Measurements from ENCODE around the gene CCNDBP1. TPM values are rescaled to one million over a fixed set of nuclear protein-coding genes. Genes with fewer than 3 reads are reported as not detected.
A peak's percentile ranks its signal among the peaks of the same experiment; 100 is the strongest.

The CCNDBP1 gene, protein sequence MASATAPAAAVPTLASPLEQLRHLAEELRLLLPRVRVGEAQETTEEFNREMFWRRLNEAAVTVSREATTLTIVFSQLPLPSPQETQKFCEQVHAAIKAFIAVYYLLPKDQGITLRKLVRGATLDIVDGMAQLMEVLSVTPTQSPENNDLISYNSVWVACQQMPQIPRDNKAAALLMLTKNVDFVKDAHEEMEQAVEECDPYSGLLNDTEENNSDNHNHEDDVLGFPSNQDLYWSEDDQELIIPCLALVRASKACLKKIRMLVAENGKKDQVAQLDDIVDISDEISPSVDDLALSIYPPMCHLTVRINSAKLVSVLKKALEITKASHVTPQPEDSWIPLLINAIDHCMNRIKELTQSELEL
- polyA plus RNA-seq (2011; rRNA removed) (44.1 and 44.8 TPM in 2 replicates), polyA plus RNA-seq (2017; fragmentation: RNase III; extraction: RNeasy Plus Mini Kit Qiagen cat#74134 plus additional on column Dnase treatment) (23.3 to 27.9 TPM (median 24.3 TPM) in 3 replicates), polyA minus RNA-seq (2011; rRNA and poly(A)+ RNA removed) (18.1 and 18.6 TPM in 2 replicates)
- 22.4 and 28.6 TPM in 2 replicates for polyA plus RNA-seq (2012; cell fraction: cytosol; rRNA removed)
- 23.8 and 27.2 TPM in 2 replicates for polyA plus RNA-seq (2012; cell fraction: nucleus; rRNA removed)

- FAIRE-seq = no peak
These were observed at the start of gene CCNDBP1 for GRCh38 chr15:43185157-43186002. Gene CCNDBP1, plus strand, starts transcription at chr15:43185403. Its CDS starts 96 bp downstream, at chr15:43185499.

More at GRCh38 chr15:43185157-43186002, at the start of gene CCNDBP1:
- peak; percentile 97 to 100 for ATAC-seq
- peak within 1 kb of the TSS; percentile 82 for H3K4me2 ChIP-seq
- ChIA-PET CTCF (interaction anchor here (1.4 to 3.4 kb wide), 4 partner anchors 11 to 100 kb away, joined by 4 to 19 read pairs (median 6); no protein-coding TSS in a partner anchor), POLR2A (interaction anchor here (0.6 to 0.8 kb wide), 2 partner anchors 19 to 49 kb away, joined by 3 read pairs; no protein-coding TSS in a partner anchor)
- H3K4me1 ChIP-seq = peaks cover 6% of the 10 kb centered on the region; the same call in 2 of the 3 replicates
- peak within 1 kb of the TSS; percentile 73 for H3K4me3 ChIP-seq
- peak within 1 kb of the TSS; percentile 84 to 95 for H3K27ac ChIP-seq
- under 1% methylated on average over 22 of the region's 69 CpGs for WGBS (ENCODE audit: missing lambda C conversion rate)
- no peaks in the 10 kb centered on the region for H3K9me3 ChIP-seq
- DNase-seq (ENCODE audit: low read depth in 1 of 2, low spot score in 1 of 2) = peak; percentile 91 to 93
- TF ChIP-seq PHF8 (IDR thresholded peaks at IDR 0.05; ENCODE audit: borderline replicate concordance, low read depth) (peak; percentile 85), MYC (IDR thresholded peaks at IDR 0.05; ENCODE audit: borderline replicate concordance, low read length) (peak; percentile 84; the same call in 1 of the 2 replicates), HOXB5 (CRISPR knock-in tag; IDR thresholded peaks at IDR 0.05) (no peak), CEBPB (IDR thresholded peaks at IDR 0.05) (no peak), JUN (IDR thresholded peaks at IDR 0.05) (peak in 1 of 2 experiments; percentile 51; a peak in 2 of 5 replicates), E2F6 (IDR thresholded peaks at IDR 0.05; ENCODE audit: borderline replicate concordance, low read depth) (no peak), POLR2A (IDR thresholded peaks at IDR 0.05; ENCODE audit: low read length) (peak; percentile 77), BCL3 (IDR thresholded peaks at IDR 0.05) (0 out of 3 replicates have a peak, but pooled peaks have one; percentile 35)
- TF ChIP-seq, protein P1, sequence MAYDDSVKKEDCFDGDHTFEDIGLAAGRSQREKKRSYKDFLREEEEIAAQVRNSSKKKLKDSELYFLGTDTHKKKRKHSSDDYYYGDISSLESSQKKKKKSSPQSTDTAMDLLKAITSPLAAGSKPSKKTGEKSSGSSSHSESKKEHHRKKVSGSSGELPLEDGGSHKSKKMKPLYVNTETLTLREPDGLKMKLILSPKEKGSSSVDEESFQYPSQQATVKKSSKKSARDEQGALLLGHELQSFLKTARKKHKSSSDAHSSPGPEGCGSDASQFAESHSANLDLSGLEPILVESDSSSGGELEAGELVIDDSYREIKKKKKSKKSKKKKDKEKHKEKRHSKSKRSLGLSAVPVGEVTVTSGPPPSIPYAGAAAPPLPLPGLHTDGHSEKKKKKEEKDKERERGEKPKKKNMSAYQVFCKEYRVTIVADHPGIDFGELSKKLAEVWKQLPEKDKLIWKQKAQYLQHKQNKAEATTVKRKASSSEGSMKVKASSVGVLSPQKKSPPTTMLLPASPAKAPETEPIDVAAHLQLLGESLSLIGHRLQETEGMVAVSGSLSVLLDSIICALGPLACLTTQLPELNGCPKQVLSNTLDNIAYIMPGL (CRISPR knock-in tag; IDR thresholded peaks at IDR 0.05; ENCODE audit: borderline replicate concordance) = no peak
- TF ChIP-seq, protein P2, sequence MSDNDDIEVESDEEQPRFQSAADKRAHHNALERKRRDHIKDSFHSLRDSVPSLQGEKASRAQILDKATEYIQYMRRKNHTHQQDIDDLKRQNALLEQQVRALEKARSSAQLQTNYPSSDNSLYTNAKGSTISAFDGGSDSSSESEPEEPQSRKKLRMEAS (IDR thresholded peaks at IDR 0.05) = peak; percentile 89
- TF ChIP-seq, protein P3, sequence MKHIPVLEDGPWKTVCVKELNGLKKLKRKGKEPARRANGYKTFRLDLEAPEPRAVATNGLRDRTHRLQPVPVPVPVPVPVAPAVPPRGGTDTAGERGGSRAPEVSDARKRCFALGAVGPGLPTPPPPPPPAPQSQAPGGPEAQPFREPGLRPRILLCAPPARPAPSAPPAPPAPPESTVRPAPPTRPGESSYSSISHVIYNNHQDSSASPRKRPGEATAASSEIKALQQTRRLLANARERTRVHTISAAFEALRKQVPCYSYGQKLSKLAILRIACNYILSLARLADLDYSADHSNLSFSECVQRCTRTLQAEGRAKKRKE (CRISPR knock-in tag; IDR thresholded peaks at IDR 0.05; ENCODE audit: low read depth) = no peak
- TF ChIP-seq, protein P4, sequence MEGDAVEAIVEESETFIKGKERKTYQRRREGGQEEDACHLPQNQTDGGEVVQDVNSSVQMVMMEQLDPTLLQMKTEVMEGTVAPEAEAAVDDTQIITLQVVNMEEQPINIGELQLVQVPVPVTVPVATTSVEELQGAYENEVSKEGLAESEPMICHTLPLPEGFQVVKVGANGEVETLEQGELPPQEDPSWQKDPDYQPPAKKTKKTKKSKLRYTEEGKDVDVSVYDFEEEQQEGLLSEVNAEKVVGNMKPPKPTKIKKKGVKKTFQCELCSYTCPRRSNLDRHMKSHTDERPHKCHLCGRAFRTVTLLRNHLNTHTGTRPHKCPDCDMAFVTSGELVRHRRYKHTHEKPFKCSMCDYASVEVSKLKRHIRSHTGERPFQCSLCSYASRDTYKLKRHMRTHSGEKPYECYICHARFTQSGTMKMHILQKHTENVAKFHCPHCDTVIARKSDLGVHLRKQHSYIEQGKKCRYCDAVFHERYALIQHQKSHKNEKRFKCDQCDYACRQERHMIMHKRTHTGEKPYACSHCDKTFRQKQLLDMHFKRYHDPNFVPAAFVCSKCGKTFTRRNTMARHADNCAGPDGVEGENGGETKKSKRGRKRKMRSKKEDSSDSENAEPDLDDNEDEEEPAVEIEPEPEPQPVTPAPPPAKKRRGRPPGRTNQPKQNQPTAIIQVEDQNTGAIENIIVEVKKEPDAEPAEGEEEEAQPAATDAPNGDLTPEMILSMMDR (IDR thresholded peaks at IDR 0.05) = peak; percentile 16; the same call in 1 of the 3 replicates
